ENCODE measurements around the gene PSMB7.

Gene PSMB7

DNA sequence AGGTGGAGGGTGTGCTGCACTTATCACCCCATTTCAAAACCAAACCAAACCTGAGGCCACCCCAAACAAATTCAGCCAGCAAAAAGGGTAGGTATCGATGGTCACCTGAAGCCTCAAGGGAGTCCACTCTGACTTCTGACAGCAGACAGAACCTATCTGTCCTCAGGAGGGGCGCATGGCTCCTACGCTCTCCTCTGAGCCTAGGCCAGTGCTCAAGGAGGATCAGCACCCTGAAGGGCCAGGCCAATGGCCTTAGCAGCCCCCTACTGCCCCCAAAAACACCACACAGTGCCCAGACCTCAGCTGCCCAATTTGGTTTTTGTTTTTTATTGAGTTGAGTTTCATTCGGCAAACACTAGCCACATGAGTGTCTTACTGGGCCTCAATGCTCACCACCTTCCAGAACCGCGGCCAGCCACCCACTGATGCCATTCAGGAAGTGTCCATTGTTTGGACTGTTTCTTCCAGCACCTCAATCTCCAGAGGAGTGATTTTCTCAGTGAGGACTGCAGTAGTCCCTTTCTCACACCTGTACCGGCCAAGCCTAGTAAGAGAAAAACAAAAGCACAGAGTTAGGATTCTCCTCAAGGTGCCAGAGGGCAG lies 62.0 kb downstream of the PSMB7 start:
- no peak for FAIRE-seq

DNA sequence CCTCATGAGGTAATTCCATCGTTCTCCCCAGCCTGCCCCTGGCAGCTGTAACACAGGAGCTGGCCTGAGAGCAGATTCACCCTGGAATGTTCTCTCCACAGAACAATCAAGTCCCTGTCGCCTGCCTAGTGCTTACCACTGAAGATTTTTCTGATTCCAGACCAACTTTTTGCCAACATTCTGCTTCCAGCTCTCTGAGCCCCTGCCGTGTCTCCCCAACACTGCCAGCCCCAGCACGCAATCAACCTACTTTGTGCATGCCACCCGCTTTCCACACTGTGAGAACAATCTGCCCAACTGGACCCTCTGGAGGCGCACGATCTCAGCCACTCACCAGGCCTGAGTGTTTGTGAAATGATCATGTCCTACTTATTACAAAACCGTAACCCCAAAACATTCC lies 62.6 kb downstream of the PSMB7 start:
- no peak for FAIRE-seq
- TF ChIP-seq, protein P1, sequence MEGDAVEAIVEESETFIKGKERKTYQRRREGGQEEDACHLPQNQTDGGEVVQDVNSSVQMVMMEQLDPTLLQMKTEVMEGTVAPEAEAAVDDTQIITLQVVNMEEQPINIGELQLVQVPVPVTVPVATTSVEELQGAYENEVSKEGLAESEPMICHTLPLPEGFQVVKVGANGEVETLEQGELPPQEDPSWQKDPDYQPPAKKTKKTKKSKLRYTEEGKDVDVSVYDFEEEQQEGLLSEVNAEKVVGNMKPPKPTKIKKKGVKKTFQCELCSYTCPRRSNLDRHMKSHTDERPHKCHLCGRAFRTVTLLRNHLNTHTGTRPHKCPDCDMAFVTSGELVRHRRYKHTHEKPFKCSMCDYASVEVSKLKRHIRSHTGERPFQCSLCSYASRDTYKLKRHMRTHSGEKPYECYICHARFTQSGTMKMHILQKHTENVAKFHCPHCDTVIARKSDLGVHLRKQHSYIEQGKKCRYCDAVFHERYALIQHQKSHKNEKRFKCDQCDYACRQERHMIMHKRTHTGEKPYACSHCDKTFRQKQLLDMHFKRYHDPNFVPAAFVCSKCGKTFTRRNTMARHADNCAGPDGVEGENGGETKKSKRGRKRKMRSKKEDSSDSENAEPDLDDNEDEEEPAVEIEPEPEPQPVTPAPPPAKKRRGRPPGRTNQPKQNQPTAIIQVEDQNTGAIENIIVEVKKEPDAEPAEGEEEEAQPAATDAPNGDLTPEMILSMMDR (IDR thresholded peaks at IDR 0.05; ENCODE audit: insufficient read depth, missing control alignments), result no peak
- no peak for DNase-seq (ENCODE audit: insufficient read length, low spot score)

More for the DNA sequence above, 62.0 kb downstream of the PSMB7 start:
- TF ChIP-seq, protein P1 (IDR thresholded peaks at IDR 0.05; ENCODE audit: insufficient read depth, missing control alignments), result no peak
- DNase-seq (ENCODE audit: insufficient read length, low spot score), result no peak

DNA sequence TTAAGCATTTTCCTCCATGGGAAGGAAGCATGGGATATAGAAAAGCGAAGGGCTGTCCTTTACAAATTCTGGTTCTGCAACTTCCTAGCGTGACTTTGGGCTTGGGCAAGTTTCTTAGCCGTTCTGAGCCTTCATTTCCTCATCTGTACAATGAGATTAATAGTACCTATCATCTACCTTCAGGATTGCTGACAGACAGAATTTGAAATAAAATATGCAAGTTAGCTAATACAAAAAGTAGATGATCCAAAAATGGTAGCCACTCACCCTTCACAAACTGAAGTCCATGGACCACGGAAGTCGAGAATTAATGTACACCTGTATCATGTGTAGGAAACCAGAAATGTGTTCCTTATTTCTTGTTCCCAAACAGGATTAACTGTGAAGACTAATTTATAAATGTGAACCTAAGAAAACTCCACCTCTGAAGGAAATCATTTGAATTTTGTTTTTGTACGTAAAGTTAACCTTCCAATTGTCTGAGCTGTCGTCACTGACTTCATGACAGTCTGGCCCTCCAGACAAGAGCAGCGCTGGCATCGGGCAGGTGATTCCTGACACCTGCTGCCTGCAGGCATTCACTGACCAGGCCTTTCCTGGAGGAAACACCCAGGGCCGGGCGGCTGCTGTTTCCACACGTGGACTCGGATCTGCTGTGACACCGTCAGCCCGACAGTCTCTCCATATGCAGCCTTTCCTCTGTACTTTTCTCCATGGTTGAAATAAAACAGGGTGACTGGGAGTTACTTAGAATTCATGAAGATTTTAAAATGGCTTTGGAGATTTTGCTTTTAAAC lies 63.4 kb downstream of the PSMB7 start:
- FAIRE-seq (no peak), DNase-seq (ENCODE audit: insufficient read length, low spot score) (no peak)
- TF ChIP-seq, protein P1 (IDR thresholded peaks at IDR 0.05; ENCODE audit: insufficient read depth, missing control alignments), result no peak

DNA sequence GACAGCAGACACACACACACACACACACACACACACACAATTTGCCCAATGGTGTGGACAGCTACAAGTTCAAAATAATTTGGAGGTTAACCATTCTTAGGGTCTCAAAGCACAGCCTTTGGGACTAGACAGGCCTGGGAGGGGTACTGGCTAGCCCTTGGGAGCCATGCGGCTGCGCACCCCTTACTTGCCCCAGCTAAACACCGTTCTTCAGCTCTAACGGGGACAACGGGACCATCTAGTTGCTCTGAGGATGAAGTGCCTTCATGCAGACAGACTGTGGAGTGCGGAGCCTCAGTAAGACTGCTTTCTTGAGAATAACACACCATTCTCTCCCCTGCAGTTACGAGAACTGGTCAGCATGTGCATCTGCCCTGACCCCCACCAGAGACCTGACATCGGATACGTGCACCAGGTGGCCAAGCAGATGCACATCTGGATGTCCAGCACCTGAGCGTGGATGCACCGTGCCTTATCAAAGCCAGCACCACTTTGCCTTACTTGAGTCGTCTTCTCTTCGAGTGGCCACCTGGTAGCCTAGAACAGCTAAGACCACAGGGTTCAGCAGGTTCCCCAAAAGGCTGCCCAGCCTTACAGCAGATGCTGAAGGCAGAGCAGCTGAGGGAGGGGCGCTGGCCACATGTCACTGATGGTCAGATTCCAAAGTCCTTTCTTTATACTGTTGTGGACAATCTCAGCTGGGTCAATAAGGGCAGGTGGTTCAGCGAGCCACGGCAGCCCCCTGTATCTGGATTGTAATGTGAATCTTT lies 64.6 kb downstream of the PSMB7 start:
- FAIRE-seq (no peak), DNase-seq (ENCODE audit: insufficient read length, low spot score) (no peak)
- TF ChIP-seq, protein P1 (IDR thresholded peaks at IDR 0.05; ENCODE audit: insufficient read depth, missing control alignments), result no peak

DNA sequence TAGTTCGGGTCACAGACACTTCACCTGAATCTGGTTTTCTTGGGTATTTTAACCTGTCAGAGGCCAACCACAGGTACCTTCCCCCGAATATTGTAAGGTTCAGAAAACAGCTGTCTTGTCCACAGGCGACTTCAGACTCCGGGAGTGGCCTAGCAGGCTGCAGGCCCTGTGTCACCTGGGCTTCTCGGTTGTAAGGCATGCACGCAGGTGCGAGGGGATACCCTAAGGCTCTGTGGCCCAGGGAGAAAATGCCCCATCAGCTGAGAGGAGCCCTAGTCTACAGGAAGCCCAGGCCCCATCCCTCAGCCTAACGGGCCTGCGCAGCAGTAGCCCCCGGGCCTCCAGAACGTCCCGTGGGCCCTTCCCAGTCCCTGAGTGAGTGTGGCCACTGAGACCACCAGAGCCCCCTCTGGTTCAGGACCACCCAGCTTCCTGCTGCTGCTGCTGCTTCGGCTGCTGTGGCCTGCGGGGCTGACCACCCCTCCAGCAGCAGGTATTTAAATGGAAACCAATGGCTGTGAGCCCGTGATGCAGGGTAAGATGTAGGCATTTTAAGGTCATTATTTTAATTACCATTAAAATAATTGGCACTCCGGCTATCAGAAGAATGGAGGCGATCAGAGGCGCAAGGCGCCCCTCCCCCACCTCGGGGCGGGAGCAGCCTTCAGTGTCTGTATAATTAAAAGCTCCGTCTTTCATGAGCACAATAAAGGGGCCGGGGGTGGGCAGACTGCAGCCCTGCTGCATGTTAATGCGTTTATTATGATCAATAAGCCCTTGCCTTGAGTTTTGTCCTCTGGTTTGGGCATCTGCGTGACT lies 65.4 kb downstream of the PSMB7 start:
- FAIRE-seq, result no peak
- DNase-seq (ENCODE audit: insufficient read length, low spot score), result no peak
- TF ChIP-seq, protein P1 (IDR thresholded peaks at IDR 0.05; ENCODE audit: insufficient read depth, missing control alignments), result no peak

DNA sequence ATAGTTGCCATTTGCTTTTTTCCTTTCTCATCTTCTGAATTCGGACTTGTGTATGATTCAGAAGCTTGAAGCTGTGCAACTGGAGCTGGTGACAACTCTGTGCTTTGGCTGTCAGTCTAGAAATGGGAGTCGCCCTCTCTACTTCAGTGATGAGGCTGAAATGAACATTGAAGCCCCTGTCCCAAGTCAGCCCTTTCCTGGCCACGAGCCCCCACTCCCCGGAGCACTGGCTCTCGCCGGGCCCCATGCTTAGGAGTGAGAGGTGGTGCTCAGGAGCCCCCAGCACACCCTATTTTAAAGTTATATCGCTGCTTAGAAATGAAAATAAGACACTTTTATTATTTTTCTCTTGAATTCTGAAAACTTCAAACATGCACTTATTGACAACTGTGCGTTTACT lies 66.0 kb downstream of the PSMB7 start:
- TF ChIP-seq, protein P1 (IDR thresholded peaks at IDR 0.05; ENCODE audit: insufficient read depth, missing control alignments), result no peak
- no peak for FAIRE-seq
- no peak for DNase-seq (ENCODE audit: insufficient read length, low spot score)

Data from D721Med (cell line).